GM18861 (cell line): Measurements from ENCODE around the gene LSP1.
"Not testable (repeated sequence)": the region's sequence is repeated elsewhere in the genome, so short reads cannot be mapped to it uniquely, and the experiment has no call there.

Source experiments
- ATAC-seq: cut with Tn5 transposase; IDR thresholded peaks from one replicate; pipeline ENCODE4 v1.9.1; 2021; ENCODE audit not compliant: unreplicated experiment

The LSP1 gene

DNA sequence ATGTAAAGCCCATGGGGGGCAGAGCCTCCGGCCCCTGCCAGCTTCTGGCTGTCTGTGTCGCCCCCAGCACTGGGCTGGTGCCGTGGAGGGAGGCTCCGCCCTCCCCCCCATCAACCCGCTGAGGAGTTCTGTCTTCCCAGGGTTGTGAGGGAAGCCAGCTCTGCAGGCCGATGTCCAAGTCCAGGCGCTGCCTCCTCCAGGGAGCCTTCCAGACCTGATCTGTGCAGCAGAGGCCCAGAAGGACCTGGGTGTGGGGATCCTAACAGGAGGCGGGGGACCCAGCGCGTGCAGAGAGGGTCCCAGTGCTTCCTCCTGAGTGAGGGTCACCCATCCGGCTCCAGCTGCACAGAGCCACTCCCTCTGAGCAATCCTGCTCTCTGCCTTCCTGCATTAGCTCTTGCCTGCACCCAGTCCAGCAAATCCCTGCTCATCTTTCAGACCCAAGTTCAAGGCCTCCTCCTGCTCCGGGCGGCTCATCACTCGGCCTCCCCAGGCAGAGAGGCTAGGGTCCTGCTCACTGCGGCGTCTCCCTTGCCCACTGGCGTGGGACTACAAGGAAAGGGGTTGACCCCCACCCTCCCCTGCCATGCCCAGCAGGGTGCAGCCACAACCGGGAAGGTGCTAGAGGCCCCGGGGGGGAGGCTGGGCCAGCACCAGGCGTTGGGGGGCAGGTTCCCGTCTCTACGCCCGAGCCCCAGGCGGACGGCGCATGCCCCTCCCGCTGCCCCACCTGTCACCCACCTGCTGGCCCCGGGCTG is 22.4 kb downstream of the LSP1 start:
- ATAC-seq: no peak

DNA sequence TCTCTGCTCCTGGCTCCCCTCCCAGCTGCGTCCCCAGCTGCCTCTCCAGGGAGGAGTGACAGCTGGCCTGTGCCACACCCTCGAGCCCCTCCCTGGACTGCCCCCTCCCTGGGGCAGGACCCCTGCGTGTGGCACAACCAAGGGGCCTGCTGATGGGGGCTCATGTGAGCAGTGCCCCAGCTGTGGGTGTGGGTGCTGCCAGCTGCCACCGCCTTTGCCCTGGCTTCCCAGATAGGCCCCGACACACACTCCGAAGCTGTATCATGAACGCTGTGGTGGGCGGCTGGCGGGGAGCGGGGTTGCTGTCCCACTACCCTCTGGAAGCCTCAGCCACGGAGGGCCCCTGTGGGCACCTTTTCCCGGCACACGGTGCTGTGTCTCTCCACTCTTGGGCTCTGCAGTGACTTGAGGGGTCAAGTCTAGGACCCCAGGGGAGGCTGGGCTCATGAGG is 23.0 kb downstream of the LSP1 start:
- not testable (repeated sequence) for ATAC-seq

DNA sequence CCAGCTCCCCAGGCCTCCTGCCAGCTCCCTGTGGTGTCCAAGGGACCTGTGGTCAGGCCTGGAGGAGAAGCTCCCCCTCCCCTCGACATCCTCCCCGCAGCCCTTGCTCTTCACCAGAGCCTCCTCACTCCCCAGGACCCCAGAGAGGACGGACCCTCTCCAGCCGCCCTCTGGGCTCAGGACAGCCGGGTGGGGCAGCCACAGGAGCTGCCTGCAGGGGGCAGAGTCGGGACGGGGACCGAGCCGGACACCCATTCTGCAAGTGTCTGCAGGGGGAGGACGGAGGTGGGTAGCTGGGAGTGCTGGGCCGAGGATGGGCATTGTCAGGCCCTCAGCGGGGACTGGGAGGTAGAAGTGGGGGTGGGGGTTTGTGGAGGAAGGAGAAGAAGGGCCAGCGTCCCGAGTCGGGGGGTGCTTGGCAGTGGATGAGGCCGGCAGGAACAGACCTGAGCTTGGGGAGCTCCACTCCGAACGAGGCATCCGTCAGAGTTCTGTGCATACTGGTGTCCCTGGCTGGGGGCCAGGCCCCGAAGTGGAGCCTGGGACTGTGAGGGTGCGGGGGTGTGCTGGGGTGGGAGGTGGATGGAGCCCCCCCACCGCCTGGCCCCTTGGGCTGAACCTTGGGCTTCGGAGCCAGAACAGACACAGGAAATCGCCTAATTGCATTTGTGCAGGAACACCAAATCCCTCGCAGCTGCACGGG is 23.6 kb downstream of the LSP1 start:
- no peak for ATAC-seq

DNA sequence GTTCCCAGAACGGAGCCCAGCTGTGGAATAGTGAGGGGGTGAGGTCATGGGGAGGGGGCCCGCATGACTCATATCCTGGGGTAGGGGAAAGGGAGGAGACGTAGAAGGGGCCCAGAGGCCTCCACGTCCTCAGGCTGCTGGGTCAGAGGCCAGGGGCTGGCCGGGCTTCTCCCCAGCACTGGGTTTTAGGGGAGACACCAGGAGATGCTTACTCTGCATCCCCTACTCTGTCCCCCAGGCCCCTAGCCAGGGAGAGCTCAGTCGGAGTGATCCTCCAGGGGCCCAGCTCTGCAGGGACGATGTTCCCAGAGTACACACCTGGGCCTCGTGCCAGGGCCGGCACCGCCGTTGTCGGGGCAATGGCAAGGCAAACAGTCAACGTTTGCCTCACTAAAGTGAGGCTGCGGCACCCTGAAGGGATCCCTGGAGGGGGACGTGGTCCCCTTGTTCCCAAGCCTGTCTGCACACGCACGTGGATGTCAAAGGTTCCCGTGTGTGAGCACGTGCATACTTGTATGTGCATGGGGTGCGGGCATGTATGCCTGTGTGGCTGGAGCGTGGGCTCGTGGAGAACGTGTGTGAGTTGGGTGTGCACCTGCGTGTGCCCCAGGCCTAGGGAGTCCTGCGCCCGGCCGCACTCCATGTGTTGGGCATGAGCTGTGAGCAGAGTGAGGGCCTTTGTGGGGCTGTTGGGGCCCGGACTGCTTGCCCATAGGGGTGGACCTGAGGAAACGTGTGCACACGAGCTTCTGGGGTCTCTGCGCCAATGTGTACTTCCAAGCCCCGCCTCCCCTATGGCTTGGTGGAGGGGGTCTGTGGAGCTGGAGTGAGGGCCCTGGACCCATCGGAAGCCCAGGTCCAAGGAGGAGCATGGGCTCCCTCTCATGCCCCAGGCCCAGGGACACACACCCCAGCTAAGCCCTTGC is 24.6 kb downstream of the LSP1 start:
- no peak for ATAC-seq

DNA sequence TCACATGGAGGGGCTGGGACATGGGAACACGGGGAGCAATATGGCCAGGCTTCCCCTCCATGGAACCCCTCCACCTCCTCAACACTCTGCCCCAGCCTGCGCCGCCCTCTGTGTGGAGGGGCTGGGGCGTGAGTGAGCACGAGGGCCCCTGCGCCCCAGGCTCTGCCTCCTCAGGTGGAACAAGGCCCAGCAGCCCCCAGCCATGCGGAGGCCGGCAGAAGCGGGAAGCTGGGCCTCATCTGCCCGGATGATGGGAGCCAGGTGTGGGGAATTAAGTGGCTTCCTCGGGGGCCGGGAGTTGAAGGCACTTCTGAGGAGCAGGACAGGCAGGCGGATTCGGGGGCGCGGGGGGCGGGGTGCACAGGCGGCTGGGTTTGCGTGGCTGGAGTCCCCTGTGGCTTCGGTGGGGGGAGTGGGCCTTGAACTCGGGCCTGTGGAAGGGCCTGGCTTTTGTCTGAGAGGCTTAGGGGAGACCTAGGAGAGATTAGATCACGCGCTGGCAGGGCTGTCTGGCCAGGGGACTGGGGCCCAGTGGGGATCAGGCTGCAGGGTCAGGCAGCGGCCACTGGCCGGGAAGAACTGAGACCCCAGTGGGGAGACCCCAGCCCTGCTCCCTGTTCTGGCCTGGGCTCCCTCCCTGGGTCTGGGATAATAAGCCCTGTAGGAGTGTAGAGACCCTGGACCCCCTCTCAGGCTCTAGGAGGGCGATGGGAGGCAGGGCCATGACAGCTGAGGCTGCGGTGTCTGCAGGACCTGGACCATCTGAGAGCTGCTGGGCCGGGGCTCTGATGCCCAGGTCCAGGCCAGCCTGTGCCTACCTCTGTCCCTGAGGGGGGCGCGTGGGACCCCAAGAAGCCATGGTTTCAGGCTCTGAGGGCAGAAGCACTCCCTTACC is 25.5 kb downstream of the LSP1 start:
- ATAC-seq: no peak

DNA sequence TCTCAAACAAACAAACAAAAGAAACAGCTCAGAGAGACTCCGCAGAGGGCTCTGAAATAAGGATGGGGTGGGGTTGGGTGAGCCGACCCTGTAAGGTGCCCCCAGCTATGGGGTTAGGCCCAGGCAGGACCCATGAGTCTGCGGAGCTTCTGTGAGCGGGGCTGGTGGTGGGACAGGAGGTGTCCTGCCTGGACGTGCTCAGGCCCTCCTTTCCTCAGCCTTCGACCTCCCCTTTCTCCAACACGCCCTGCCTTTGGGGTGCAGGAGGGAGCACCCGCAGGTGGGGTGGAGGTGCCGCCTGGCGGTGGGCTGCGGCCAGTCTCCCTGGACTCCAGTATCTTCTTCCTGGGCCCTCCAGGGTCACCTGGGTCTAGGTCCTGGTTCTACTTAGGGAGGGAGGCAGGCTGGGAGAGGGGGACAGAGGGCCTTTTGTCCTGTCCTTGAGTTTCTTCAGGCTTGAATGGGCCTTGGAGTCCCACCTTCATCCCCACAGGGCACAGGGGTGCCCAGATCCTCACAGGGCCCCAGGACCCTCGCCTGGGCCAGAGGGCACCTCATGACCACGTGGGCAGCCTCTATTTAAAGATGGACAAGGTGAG is 26.6 kb downstream of the LSP1 start:
- no peak for ATAC-seq

DNA sequence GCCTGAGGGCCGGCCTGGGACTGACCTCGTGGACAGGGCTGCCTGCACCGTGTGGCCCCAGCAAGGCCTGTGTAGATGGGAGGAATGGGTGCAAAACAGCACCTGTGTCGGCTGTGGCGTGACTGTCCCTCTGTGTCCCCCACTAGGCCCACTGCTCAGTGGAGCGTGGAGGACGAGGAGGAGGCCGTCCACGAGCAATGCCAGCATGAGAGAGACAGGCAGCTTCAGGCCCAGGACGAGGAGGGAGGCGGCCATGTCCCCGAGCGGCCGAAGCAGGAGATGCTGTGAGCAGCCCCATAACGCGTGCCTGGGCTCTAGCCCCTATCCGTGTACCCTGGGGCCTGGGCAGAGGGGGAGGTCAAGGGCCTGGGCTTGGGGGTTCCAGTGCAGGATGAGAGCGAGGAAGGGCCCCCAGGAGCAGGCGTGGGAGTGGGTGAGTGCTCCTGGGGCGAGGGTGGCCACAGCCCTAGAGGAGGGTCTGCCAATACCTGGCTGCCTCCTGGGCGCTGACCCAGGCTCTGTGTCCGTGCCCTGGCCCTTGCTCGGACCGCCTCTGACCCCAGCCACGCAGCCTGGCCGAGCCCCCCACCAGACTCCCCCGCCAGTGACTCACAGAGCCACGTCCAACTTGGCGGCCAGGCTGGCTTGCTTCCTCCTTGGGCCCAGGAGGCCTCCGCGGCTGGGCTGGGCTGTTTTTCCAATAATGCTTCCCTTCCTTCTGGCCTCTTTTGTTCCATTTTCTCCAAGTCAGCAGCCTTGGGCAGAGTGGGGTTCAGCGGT is 27.2 kb downstream of the LSP1 start:
- ATAC-seq: no peak

DNA sequence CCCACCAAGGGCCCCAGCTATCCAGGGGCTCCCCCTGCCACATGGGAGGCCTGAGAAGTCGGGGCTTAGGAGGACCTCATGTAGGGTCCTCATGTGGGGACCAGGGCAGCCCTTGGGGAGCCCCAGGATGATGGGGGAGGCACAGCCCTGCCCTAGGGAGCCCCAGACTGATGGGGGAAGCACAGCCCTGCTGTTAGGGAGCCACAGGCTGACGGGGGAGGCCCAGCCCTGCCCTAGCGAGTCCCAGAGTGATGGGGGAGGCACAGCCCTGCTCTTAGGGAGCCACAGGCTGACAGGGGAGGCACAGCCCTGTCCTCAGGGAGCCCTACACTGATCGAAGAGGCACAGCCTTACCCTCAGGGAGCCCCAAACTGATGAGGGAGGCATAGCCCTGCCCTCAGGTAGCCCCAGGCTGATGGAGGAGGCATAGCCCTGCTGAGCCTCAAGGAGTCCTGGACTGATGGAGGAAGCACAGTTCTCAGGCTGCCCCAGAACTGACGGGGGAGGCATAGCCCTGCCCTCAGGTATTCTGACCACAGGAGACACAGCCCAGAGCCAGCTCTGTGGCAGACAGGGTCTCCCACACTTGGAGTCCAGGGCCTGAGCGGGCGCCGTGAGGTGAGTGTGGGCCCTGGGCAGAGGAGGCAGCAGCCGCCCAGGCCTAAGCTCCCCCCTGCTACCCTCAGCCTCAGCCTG is 28.0 kb downstream of the LSP1 start:
- ATAC-seq: no peak

DNA sequence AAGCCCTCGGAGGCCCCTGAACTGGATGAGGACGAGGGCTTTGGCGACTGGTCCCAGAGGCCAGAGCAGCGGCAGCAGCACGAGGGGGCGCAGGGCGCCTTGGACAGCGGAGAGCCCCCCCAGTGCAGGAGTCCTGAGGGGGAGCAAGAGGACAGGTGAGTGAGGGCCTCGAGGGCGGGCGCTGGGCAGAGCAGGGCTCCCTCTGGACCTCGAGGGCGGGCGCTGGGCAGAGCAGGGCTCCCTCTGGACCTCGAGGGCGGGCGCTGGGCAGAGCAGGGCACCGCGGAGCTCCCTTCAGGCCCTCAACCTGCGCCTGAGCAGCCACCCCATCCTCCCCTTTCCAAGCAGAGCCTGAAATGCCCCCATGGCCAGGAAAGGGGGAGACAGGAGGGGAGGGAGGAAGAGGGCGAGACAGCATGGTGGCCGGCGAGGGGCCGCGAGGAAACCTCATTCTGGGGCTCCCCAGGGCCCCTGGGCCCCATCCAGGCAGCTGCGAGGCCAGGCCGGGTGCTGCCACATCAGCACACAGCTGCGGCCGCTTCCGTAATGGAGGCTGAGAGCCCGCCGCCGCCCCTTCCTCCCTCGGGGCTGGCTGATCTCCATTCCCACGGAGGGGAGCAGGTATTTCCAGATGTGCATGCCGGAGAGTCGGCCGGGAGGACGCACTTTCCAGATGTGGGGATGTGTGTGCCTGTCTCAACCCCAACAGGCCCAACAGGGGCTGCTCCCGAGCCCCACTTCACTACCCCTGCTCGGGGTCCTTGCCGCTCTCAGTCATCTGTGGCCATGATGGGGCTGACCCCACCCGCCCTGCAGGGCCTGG is 28.8 kb downstream of the LSP1 start:
- no peak for ATAC-seq

DNA sequence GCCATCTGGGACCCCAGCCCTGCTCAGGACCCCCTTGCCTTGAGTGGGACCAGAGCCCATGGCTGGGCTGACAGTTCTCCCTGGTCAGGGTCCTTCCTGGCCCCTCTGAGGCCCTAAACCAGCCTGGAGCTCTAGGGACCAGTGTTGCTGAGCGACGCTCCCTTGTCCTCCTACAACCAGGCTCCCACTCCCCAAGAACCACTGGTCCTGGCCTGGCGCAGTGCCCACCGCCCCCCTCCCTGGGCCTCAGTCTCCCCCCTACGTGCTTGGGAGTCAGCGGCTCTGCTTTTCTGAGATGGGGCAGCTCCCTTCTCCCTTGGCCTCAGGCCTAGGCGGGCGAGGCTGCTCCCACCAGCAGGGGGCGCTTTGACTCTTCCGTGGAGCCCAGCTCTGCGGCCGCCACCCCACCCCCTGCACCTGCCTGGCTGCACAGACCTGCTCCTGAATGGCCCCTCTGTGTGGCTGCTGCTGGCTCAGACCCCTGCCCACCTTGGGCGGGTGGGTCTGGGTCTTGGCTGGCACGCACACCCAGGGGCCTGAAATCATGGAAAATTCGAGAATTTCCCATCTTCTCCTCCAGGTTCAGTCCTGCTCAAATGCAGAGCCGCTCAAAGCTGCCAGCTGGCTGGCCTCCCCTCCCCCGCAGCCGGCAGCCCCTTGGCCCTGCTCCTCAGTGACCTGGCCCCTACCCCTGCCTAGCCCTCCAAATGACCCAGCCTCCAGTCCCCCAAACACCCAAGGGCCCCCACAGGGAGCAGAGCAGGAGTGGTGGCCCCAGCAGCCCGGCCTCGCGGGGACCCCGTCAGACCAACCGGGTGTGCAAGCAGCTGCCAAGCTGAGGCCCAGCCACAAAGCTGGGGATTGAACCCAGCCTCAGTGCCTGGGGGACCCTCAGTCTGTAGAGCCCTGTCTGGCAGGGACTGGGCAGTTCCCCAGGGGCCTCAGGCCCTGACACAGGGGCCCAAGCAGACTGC is 29.7 kb downstream of the LSP1 start:
- ATAC-seq: no peak

DNA sequence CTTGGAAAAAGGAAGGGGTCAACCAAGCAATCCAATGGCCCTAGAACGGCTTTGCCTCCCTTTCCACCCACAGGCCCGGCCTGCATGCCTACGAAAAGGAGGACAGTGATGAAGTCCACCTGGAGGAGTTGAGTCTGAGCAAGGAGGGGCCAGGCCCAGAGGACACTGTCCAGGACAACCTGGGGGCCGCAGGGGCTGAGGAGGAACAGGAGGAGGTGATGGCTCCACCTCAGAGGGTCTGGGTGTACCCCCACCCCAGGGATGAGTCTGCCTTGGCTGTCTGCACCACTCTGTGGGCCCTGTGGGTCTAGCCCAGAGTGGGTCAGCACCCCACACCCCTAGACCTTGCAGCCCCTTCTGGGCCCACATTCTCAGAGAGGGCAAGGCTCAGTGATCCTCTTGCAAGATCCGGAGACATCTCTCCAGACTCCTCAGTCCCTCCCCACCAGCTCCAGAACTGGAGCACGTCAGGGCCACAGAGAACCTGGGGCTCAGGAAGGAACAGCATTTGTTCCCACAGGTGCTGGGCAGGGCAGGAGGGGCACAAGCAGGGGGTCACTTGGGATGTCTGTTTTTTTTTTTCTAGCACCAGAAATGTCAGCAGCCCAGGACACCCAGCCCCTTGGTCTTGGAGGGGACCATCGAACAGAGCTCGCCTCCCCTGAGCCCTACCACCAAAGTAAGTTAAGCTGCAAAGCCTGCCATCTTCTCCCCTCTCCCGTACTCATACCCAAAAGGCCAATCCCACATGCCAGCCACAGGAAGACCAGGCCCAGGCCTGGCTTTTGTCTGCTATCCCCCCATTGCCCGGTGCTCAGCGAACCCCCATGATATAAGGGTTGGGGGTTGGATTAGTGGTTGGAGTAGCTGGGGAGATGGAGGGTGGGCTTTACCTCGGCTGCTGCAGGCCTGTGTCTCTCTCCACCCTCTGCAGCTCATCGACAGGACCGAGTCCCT is 30.7 kb downstream of the LSP1 start:
- no peak for ATAC-seq

DNA sequence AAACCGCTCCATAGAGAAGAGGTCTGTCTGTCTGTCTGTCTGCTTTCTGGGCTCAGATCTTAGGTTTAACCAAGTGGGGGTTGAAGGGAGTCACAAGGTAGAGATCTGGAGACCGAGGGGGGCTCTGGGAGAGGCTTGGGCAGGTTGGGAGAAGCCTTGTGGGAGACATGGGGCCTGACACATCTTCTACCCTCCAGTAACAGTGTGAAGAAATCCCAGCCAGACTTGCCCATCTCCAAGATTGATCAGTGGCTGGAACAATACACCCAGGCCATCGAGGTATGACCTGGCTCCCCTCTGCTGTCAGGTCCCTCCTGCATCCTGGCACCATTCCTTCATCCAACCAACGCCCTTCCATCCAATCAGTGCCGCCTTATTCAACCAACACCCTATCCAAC is 31.4 kb downstream of the LSP1 start:
- no peak for ATAC-seq

DNA sequence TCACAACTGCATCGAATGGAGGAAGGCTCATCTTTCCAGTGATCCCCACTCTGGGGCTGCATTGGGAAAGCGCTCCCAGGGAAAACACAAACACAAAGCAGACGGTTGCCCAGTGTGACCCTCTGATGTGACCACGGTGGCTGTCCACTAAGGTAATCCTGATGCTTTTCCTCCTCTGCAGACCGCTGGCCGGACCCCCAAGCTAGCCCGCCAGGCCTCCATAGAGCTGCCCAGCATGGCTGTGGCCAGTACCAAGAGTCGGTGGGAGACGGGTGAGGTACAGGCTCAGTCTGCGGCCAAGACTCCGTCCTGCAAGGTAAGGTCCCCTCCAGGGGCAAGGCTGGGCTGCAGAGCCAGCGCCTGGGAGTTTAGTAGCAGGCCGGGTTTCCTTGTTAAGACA is 33.7 kb downstream of the LSP1 start:
- ATAC-seq: not testable (repeated sequence)

DNA sequence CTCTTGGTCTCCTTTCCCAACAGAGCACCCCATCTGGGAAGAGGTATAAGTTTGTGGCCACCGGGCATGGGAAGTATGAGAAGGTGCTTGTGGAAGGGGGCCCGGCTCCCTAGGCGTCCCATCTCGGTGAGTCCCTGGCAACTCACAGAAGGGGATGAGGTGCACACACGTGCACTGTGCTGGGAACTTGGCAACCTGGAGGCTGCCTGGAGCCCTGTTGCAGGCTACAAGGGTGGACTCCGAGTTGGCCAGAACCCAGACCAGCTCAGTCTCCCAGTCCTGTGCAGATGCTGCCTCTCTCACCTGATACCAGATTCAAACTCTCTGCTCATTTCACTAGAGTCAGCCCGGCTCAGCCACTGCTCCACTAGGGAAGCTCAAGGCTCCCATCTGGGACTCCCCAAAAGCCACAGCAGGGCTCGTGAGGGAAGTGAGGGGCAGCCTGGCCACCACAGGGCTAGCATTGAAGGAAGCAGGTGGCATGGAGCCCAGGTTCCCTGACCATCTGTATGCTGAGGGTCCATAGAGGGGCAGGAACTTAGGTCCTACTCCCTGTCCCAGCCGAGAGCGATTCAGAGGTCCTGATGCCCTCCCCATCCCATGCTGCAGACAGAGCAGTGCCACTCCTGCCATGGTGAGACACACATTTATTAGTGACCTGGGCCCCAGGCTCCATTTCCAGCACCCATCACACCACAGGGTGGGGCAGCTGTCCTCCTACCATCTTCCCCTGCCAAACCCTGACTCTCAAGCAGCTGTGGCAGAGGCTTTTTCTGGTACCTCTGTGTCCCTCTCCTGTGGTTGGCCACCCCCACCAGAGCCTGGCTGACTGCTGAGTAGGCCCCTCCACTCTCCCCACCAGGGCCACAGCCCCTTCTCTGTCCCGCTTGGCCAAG is 34.8 kb downstream of the LSP1 start:
- no peak for ATAC-seq

DNA sequence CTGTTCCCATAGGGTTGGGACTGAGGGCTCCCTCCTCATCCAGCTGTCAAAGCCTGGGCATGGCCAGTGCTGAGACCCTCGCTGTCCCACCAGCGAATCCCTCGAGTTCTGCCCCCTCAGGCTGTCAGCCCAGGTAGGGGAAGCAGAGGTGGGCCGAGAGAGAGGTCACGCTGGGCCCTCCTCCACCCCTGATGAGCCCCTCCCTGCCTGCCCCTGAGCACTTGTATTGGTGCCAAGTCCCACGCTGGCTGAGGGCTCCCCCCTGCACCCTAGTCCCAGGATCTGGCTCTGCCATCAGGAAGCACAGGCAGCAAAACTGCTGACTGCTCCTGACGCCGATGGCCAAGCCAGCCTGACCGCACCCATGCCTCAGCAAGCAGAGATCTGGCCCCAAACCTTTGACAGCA is 35.5 kb downstream of the LSP1 start:
- ATAC-seq: no peak
